ENCODE data around the gene UBE2G2.

UBE2G2 gene

DNA sequence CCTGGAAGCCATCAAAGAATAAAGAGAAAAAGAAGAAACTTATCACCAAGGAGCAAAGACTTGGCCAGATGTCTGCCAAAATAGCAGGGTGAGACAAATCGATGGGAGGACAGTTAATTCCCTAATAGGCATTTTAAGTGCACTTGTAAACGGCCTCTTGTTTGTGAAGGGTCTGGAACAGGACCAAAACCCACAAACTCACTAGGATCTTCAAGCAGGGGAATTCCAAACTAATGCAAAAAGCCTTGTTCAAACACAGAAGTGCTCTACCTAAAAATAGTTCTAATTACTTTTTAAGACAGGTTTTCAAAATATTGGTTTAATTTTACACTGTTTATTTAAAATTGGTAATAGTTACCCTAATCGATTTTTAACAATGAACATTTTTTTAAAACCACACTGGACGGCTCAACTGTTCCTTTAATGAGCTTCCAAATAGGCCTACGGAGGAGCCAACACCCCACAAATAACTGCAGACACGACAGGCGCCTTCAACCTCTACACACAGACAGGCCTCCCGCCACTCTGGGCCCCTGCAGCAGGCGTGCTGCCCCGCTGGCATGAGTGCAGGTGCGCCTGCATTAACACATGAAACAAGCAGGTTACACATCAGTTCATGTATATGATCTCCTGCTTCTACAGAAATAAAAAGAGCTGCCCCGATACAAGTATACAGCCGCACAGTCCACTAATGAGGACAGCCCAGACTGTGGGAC, 15.8 kb downstream of the UBE2G2 start:
- DNase-seq = no peak

DNA sequence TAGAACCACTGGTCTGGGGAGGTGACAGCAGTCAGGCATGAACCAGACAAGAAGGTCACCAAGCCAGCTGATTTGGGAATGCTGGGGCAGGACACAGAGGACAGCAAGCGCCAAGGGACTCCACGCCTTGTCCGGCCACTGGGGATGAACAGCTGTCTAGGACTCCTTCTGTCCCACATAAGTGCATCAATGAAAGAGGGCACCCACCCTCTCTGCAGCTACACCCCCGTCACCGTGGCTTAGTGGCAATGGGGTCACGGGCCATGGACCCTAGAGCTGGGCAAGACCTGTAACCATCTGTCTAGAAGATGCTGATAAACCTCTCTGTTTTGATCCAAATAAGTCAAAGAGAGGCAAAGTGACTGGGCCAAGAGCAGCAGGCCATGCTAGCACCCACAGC, 16.8 kb downstream of the UBE2G2 start:
- no peak for DNase-seq

DNA sequence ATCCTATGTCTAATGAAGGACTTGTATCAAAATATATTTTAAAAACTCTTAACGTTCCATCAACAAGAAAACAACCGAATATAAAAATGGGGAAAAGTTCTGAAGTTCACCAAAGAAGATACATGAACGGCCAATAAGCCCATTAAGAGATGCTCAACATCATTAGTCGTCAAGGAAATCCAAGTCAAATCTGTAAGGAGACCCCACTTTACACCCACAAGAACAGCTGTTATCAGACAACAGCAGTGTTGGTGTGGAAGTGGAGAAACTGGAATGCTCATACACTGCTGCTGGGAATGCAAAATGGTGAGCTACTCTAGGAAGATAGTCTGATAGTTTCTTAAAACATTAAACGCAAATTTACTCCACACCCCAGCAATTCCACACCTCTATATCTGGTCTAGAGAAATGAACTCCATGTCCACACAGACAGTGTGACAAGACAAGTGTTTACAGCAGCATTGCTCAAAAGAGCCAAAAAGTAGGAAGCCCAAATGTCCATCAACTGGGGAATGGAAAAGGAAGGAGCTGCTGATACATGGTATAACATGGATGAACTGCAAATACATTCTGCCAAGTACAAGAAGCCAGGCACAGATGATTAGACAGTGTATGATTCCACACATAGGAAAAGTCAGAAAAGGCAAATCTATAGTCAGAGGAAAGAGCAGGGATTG, 18.5 kb downstream of the UBE2G2 start:
- DNase-seq = no peak

DNA sequence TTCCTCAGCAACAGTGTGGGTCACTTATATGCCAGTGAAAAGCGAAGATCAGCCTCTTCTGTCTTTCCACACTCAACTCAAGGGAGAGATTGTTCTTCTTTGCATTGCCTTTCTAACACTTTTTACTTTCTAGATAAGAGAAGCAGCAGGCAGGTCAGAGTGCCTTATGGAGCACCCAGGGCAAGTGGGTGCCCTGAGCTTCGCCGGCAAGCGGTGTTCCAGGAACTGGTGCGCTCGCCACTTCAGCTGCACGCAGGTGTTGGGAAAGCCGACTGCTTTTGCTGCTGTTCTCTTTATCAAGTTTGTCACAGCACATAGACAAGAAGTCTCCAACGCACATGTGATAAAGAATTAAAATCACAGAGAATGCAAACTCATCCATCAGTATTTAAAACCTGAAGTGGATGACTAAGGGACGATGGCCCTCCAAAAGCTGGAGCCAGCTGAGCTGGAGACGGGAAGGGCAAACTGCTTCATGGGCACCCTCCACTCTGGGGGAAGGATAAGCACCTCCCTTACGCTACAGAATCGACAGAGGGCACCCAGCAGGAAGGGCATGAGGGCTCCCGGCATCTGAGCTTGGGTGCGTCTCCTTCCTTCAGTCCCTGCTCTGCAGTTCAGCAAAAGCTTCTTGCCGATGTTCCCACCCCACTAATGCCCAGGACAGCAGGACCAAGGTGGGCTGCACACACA, 20.7 kb downstream of the UBE2G2 start:
- no peak for DNase-seq

DNA sequence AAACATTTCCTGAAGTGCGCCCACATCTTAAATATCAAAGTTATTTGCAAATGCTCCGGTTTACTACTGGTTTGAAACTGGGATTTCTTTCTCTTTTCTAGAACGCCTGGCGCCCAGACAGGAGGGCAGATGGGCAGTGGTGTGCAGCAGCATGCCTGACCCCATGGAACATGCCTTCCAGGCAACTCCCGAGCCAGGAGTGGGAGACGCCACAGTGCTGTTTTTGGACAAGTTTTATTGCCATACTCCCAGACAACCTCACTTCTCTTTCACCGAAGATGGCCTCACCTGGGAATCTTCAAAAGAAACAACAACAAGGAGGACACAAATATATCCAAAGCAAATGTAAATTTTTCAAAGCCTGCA, 21.5 kb downstream of the UBE2G2 start:
- DNase-seq = no peak

DNA sequence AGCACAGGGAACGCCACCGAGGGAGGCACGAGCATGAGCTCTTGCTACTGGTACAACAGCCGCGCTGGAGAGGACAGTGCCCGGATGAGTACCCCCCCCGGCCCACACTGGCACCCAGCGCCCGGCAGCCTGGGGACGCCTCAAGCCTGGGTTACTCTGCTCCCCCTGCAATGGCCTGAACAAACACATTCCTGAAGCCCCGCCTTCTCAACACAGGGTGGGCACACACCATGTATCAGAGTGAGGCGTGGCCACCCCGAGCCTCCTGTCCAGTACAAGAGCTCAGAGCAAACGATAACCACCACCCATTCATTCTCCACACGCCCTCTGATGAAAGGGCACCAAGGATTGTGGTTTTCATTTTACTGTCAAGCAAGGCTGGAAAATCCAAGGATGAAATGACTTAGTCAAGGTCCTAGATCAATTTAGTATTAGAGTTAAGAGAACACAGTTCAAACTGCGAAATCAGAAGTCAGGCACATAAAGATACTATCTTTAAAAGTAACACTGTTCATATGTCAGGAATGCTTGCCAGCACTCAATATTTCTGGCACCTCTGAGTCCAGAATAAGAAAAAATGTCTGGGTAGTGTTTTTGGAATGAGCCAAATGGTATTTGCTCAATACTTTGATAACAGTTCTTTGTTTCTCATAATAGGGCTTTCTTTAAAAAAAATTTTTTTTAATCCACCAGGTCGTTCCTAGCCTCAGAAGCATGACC, 22.0 kb downstream of the UBE2G2 start:
- DNase-seq = no peak

DNA sequence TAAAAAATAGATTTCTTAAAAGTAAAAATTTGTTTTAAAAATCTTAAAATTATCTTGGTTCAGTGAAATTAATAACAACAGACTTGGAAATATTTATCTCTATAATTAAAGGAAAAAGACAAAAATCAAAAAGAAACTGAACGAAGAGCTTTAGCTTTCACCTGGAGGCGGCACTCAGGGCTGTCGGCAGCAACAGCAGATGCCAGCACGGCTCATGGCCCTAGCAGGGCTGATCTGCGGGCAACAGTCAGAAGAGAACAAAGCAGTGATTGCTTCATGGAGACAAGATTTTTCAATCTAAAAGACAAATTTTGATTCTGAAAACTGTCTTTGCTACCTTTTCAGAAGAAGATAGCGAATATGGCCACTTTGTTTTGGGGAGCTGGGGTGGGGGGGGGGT, 22.6 kb downstream of the UBE2G2 start:
- no peak for DNase-seq

DNA sequence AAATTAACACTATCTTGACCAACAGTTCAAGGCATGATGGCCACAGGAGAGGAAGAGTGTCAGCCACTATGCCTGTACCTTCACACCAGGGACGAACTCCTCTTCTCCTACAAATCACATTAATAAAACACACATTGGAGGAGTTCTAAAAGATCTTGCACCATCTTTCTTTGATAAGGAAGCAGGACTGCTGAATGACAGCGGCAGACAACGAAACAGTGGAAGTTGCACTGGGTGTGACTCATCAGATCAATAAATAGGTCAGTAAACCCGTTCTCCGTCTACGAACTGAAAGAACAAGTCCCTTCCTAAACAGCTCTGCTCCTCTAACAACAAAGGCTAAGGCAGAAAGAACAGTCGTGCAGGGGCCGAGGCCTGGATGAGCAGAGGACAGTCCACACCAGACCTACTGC, 23.1 kb downstream of the UBE2G2 start:
- no peak for DNase-seq

DNA sequence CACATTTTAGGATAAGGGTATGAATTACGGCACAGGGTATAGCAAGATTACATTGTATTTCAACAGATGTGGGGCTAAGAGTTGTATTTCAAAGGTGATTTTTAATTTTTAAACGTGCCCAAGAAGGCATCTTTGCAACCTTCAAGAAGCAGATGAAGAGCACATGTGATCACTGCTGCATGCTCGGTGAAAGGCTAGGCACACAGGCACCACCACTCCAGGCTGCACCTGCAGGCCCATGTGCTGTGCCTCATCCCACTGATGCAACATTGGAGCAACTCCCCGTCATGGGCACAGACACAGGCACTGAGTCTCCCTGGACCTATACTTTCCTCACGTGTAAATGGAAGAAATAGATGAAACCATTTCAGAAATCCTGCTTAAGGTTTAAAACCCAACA, 23.5 kb downstream of the UBE2G2 start:
- DNase-seq = no peak

DNA sequence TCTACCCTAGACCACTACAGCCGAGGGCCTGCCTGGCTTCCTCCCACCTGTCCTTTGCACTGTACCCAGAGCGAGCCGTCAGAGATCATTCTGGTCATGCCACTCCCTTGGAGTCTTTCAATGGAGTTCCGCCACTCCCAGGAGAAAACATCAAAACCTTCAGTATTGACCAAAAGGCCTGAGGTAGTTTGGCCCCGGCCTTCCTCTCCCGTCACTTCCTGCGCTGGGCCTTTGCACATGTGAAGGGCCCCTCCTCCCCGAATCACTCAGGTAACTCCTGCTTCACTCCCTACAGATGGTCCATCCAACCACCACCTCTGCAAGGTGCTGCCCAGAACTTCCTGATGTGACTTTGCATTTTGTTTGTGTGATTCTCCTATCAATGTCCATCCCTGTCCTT, 26.6 kb downstream of the UBE2G2 start:
- DNase-seq = no peak

DNA sequence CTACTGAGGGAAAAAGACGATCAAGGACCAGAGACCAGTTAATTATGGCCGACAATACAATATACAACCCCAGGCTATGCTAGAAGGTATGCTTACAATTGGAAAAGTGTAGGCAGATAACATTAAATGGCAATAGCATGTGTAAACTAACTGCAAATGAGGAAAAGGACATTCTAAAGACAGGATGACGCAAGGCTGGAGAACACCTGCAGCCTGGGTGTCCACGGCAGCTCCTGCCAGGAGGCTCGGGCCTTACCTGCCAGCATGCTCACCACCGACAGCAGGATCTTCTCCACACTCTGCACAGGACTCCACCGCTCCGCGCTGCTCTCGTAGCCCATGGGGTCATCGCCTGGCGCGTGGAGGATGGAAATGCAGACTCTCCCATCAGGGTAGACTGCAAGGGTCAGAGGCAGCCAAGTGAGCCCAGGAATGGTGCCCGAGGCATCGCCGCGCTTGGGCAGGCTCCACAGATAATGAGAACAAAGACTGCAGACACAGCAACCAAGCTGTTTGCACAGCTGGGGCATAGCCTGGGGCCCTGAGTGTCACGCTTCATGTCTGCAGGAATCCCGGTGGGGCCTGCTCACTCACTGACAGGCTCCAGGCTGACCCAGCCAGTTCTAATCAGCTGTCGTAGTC, 28.2 kb downstream of the UBE2G2 start:
- no peak for DNase-seq

DNA sequence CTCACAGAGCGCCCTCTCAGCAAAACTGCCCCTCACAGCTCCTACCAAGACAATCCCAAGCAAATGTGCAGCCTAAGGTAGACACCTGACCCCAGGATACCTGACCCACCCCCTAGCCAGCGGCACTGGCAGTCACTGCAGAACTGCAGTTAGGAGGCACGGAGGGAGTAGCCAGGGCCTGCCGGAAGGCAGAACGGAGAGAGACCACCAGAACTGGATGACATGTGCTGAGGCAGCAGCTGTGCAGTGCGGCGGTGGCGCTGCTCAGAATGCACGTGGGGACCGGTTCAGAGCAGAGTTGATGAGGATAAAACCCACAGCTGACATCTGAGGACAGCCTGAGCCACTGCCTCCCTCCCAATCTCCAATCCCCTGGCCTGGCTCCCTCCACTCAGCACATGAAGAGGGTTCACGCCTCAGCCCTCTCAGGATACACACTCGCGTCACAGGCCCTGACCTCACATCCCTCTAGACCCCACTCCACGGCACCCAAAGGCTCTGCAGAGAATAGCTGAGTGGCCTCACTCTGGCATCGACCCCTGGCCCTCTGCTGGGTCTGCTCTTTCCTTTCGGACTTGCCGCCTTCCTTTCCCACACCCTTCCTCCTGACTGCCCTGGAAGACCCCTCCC, 29.6 kb downstream of the UBE2G2 start:
- DNase-seq = no peak

DNA sequence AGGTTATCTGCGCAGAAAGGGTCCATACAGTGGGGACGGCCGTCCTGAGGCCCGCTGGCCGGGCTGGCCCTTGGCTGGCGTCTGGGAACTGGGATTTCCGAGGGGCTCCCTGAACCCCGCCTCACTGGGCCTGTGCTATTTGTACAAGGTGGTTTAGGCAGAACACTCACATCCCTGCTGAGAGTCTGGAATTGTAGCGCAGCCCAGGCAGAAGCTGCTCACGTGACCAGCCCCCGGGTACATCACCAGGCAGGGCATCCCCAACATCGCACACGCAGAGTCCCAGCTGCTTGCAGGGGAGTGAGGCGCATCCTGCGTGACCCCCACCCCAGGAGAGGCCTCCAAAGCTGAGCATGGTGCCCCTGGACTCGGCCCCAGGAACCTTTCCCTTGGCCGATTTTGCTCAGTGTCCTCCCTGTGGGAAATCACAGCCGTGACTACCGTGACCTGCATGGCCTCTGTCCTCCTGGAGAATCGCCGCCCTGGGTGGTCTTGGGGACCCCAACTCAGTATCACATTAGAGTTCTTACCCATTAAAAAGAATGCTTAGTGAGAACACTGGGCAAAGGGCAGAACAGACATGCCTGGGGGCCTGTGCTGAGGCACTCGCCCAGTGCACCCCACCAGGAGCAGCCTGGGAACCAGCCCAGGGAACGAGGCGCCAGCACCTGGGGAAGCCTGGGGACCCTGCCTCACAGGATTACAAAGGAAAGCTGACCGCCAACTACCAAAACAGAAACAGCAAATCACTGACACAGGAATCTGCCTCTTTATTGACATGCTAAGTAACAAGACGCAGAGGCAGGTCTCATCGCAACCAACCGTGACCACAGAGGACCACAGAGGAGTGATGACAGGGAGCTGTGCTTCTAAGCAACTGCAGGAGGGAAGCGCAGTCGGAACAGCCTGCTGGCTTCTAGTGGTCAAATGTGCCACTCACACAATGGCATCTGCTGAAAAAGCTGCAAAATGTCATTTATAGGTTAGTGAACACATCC, 33.5 kb downstream of the UBE2G2 start:
- peak in 1 of 14 donors; percentile 61 for DNase-seq

DNA sequence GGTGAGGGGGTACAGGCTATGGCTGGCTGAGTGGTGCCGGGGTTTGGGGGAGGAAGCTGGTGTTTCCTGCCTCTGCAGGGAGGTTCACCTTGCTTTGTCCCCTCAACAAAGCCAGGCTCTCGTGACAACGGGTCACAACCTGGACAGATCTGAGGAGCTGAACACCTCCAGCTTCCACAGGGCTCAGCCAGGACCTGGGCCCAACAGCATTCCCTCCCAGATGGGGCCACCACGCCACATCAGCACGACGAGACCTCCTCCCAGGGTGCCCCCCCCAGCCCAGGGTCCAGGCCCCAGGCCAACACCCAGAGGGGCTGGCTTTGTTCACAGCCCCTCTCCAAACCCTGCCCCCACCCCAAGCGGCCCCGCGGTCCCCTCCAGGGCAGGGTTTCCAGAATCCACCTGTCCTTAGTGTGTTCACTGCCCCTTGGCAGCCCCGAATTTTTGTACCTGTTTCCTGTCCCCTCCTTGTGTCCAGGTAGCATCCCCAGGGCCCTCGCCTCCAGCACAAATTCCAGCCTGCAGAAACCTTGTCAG, 34.7 kb downstream of the UBE2G2 start:
- no peak for DNase-seq

DNA sequence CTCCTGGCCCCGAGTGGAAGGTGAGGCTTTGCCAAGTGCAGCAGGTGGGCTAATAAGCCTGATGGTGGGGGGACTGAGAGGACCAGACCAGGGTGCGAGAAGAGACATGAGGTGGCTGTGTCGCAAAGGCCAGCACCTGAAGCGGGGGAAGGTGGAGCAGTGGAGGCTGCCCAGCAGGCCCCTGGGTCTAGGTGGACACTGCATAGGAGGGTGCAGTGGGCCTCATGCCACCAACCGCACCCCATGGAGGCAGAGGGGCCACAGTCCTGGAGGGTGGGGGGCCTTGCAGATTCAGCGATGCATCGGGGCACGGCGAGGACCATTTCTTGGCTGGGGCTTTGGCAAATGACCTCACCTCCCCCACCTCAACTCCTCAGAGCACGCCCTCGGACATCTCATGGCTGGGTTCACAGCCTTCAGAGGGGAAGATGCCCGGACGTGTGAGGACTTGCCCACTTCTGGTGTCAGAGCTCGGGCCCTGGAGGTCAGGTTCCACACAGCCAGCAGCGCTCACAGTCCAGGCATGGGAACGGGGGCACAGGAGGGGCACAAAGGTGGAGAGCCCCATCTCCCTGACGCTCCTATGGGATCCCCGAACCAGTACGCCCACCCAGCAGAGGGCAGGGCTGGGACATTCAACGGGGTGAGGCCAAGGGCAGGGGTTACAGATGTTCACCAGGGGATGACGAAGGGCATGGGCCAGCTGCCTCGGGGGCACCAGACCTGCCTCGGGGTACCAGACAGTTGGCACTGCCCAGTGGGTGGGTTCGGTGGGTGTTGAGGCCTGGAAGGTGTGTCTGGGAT, 35.4 kb downstream of the UBE2G2 start:
- DNase-seq = no peak

DNA sequence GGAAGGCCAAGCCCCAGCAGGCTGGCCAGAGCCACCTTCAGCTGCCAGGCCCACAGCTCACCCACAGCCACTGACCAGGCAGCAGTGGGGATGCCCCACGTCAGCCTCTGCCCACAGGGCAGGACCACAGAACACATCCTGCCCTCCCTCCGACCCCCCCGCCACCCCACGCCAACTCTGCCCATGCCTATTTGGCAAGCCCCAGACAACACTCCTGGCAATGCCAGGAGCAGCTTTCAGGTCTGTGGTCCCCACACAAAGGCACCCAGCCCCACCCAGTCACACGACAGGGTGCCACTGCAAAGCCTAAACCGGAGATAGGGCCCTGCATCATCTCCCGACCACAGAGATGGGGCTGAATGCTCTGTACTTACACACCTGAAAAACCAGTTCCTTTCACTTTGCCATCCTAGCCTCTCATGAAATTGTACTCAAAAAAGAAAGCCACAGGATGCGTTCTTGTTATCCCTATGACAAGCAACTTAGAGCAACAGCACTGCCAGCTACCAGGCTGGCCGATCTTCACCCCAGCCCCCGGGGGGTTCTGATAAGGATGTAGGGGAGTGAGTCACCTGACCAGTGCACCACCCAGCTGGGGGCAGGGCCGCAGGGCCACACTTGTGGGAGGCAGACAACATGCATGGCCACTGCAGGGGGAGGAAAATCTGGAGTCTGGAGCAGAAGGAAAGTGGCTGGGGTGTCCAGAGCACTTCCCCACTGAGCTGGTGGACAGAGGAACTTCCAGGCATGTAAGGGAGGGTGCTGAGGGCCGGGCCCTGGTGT, 36.2 kb downstream of the UBE2G2 start:
- no peak for DNase-seq

DNA sequence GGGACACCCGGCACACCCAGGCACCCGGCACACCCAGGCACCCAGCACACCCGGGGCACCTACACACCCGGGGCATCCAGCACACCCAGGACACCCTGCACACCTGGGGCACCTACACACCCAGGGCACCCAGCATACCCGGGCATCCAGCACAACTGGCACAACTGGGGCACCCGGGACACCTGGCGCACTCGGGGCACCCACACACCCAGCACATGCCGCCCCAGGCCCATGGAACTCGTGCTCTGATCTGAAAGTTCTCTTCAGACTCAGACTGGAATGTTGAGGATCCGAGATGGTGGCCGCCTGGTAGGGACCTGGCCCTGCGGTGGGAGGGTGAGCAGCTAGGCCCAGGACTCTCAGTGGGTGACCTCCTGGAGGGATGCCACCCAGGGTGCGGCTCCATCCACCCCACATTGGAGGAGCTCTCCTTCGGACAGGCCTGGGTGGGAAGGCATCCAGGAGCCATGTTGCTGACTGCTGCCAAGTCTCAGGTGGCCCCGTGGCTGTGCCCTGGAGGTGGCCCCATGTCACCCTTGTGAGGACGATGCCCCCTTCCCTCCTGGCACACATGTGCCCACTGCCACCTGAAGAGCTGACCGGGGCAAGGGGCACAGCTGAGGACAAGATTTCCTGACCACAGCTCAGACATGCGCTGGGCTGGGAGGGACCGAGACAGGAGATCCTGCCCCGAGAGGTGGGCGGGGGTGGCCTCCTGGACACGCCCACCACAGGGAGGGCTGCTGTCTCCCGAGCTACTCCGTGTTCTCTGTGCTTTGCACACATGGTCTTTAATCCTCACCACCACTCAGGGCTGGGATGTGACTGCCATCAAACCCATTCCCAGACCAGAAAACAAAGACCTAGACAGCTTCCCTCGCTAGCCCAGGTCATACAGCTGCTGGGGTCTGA, 37.0 kb downstream of the UBE2G2 start:
- DNase-seq = no peak

Data from C1 segment of cervical spinal cord (tissue), 14 donors.